ENCODE measurements around the gene APOBEC3G.

DNA sequence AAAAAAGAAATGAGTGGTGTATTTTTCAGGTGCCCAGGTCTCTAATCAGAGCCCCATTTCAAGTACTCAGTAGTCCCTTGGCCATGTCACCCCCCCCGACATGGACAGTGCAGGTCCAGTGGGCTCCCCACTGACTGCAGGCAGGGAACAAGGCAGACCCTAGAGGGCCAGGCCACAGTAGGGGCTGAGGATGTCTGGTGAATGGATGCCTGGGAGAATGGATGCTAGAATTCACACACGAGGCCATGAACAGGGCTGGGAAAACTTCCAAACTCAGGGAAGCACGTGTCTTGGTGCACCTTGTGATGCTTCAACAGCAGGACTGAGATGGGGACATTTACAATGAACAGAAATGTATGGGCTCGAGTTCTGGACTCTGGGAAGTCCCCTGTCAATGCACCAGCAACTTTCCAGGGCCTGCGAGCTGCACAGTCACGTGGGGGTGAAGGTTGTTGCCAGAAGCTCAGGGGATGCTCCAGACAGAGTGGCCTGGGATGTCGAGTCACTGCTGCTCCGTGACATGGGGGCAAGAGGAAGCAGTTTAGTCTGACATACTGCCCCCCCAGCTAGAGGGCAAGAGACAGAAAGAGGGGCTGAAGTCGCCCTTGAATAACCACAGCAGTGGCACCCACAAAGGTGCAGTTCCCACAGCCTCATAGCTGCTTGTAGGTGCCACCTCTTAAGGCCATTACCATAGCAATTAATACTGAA is 3.1 kb downstream of the APOBEC3G start:
- TF ChIP-seq, protein P1, sequence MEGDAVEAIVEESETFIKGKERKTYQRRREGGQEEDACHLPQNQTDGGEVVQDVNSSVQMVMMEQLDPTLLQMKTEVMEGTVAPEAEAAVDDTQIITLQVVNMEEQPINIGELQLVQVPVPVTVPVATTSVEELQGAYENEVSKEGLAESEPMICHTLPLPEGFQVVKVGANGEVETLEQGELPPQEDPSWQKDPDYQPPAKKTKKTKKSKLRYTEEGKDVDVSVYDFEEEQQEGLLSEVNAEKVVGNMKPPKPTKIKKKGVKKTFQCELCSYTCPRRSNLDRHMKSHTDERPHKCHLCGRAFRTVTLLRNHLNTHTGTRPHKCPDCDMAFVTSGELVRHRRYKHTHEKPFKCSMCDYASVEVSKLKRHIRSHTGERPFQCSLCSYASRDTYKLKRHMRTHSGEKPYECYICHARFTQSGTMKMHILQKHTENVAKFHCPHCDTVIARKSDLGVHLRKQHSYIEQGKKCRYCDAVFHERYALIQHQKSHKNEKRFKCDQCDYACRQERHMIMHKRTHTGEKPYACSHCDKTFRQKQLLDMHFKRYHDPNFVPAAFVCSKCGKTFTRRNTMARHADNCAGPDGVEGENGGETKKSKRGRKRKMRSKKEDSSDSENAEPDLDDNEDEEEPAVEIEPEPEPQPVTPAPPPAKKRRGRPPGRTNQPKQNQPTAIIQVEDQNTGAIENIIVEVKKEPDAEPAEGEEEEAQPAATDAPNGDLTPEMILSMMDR (IDR thresholded peaks at IDR 0.05), result no peak
- TF ChIP-seq EP300 (IDR thresholded peaks at IDR 0.05), result no peak

Measured in tibial nerve (tissue), 4 donors.